Mononuclear cell (primary cell): ENCODE results near the gene LDHAL6B. TPM values are rescaled to one million over a fixed set of nuclear protein-coding genes. Genes with fewer than 3 reads are reported as not detected.

ENCODE experiments used
- H3K27me3 ChIP-seq: 2 replicates; pipeline ENCODE4 v1.6.0; 2011; ENCODE audit warnings: low read length, control low read depth; ENCODE audit not compliant: insufficient read depth
- H3K4me1 ChIP-seq: 2 replicates; pipeline ENCODE4 v1.5.1; 2011; ENCODE audit warnings: mild to moderate bottlenecking, low read length, control low read depth; ENCODE audit not compliant: insufficient read depth
- H3K4me3 ChIP-seq: 2 replicates; pipeline ENCODE4 v1.5.1; 2011; ENCODE audit warnings: mild to moderate bottlenecking, low read length, moderate library complexity
- H3K9me3 ChIP-seq: 2 replicates; pipeline ENCODE4 v1.5.1; 2011; ENCODE audit warnings: low read depth, mild to moderate bottlenecking, control low read depth, low read length
- total RNA-seq: library from RNA; depleted of rRNA; stranded (reverse); fragments of >200 nt; gene quantifications from one replicate; pipeline ENCODE4 v1.2.3, GENCODE V29; 2012

Gene LDHAL6B
- total RNA-seq, 1 donor = not detected

GRCh38 chr15:59172289-59172901, 34.2 kb upstream of the LDHAL6B start:
- H3K9me3 ChIP-seq = no peaks in the 10 kb centered on the region
- H3K4me3 ChIP-seq = no peak overlapping the region
- H3K4me1 ChIP-seq = peaks cover 39% of the 10 kb centered on the region
- H3K27me3 ChIP-seq = no peaks in the 10 kb centered on the region

DNA sequence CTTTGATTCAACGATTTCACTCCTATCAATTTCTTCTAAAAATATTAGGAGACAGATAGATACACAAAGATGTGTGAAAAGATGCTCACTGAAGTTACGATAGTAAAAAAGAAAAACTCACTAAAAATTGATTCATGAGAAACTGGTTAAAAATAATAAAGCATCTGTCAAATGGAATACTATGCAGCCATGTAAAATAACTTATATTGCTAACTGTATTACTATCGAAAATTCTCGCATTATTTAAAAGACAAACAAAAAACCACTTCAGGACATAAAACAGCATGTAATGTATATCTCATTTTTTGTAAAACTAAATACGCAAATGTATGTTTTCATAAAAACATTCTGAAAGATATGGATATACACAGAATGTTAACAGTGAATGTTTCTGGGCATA, 33.4 kb upstream of the LDHAL6B start:
- Histone ChIP-seq H3K27me3 (no peaks in the 10 kb centered on the region), H3K4me3 (no peak overlapping the region), H3K4me1 (peaks cover 47% of the 10 kb centered on the region), H3K9me3 (no peaks in the 10 kb centered on the region)

DNA sequence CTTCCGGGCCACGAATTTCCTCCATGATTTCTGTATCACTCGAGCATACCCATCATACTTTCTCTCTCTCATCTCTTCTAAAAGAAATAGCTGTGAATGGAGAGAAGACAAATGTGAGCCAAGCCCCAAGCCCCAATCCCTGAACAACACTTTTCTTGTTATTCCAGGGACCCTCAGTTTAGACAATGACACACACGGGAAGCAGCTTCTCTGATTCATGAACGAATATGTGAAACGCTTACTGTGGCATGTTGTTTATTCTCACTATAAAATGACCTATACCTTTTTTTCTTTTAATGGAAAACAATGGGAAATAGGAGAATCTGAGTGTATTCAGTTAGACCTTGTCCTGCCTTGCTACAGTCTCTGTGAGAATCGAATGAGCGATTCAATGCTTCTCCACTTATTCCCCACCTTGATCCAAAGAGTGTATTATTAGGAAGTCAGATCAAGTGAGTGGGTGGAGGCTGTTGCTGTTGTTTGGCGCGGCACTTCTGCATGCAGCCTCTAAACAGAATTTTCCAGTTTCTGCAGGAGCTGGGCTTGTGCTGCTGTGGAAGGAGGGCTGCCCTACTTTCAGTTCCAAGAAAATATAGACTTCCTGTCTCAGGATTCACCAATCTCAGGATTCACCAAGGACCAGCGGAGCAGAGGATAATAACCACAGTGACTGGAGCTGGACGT, 32.4 kb upstream of the LDHAL6B start:
- Histone ChIP-seq H3K9me3 (no peaks in the 10 kb centered on the region), H3K4me1 (peaks cover 50% of the 10 kb centered on the region)

GRCh38 chr15:59174835-59175831, 31.5 kb upstream of the LDHAL6B start:
- H3K4me3 ChIP-seq = no peak overlapping the region
- H3K4me1 ChIP-seq = peaks cover 52% of the 10 kb centered on the region
- no peaks in the 10 kb centered on the region for H3K9me3 ChIP-seq
- H3K27me3 ChIP-seq = no peaks in the 10 kb centered on the region

More for the DNA sequence above, 32.4 kb upstream of the LDHAL6B start:
- no peaks in the 10 kb centered on the region for H3K27me3 ChIP-seq
- no peak overlapping the region for H3K4me3 ChIP-seq

DNA sequence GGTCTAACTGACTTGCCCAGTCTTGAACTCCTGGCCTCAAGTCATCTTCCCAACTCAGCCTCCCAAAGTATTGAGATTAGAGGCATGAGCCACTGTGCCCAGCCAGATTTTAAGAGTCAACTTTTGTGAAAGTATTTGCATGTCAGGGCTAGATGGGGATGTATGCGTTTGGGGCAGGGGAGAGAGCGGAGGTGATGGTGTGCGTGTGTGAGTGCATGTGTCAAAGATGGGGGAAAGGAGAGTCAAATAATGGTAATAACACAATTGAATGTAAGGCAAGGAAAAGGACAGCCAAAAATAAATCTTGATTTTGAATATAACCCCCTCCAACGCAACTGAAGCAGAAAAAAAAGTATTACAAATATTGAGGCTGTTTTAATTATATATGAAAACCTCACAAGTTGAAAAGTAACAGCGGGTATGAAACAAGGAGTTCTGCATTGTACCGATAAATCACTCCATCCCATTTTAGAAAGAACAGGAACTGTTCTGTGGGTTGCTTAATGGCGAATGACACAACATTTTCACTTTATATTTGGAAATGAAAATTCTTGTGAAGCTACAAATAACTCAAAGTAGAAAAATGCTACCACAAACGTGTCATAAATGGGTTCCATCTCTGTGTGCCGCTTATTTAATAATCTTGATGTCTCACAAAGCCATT, 29.9 kb upstream of the LDHAL6B start:
- no peak overlapping the region for H3K4me3 ChIP-seq
- H3K9me3 ChIP-seq = no peaks in the 10 kb centered on the region
- H3K27me3 ChIP-seq = no peaks in the 10 kb centered on the region
- H3K4me1 ChIP-seq = peaks cover 58% of the 10 kb centered on the region

DNA sequence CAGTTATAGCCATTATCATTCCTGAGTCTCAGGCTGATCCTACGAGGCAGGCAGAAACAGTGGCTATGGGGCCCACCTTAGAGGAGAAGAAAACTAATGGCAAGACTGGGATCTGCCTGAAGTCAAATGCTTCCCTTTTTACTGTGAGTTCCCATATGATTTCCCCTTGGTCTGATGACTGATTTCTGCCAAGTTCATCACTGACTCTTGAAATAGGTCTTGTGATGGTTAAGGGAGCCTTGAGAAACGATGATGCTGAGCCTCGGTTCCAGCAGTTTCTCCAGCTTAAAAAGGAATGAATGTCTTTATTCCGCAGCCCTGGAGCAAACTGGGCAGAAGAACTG, 29.4 kb upstream of the LDHAL6B start:
- Histone ChIP-seq H3K4me1 (peaks cover 58% of the 10 kb centered on the region), H3K27me3 (no peaks in the 10 kb centered on the region), H3K9me3 (no peaks in the 10 kb centered on the region), H3K4me3 (no peak overlapping the region)

GRCh38 chr15:59178151-59178695, 28.4 kb upstream of the LDHAL6B start:
- H3K27me3 ChIP-seq = no peaks in the 10 kb centered on the region
- no peak overlapping the region for H3K4me3 ChIP-seq
- peaks cover 58% of the 10 kb centered on the region for H3K4me1 ChIP-seq
- no peaks in the 10 kb centered on the region for H3K9me3 ChIP-seq

- Histone ChIP-seq H3K4me3 (no peak overlapping the region), H3K9me3 (no peaks in the 10 kb centered on the region), H3K27me3 (no peaks in the 10 kb centered on the region), H3K4me1 (peaks cover 54% of the 10 kb centered on the region)
Measured at GRCh38 chr15:59179717-59180116, 26.9 kb upstream of the LDHAL6B start.

GRCh38 chr15:59180945-59181600, 25.6 kb upstream of the LDHAL6B start:
- no peaks in the 10 kb centered on the region for H3K27me3 ChIP-seq
- peaks cover 49% of the 10 kb centered on the region for H3K4me1 ChIP-seq
- no peaks in the 10 kb centered on the region for H3K9me3 ChIP-seq
- no peak overlapping the region for H3K4me3 ChIP-seq

GRCh38 chr15:59185725-59186124, 20.9 kb upstream of the LDHAL6B start:
- Histone ChIP-seq H3K4me1 (peaks cover 20% of the 10 kb centered on the region), H3K4me3 (no peak overlapping the region), H3K9me3 (no peaks in the 10 kb centered on the region), H3K27me3 (no peaks in the 10 kb centered on the region)

DNA sequence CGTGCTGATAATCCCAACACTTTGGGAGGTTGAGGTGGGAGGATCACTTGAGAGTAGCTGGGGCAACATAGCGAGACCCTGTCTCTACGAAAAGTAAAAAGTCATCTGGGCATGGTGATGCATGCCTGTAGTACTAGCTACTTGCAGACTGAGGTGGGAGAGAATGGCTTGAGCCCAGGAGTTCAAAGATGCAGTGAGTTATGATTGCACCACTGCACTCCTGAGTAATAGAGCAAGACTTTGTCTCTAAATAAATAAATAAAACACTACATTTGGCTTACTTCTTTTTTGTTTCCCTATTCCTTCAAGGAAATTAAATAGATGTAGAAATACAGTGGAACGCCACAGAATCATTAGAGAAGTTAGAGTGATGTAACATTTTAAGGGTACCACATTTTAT, 20.1 kb upstream of the LDHAL6B start:
- Histone ChIP-seq H3K4me1 (peaks cover 14% of the 10 kb centered on the region), H3K4me3 (no peak overlapping the region), H3K27me3 (no peaks in the 10 kb centered on the region), H3K9me3 (no peaks in the 10 kb centered on the region)

DNA sequence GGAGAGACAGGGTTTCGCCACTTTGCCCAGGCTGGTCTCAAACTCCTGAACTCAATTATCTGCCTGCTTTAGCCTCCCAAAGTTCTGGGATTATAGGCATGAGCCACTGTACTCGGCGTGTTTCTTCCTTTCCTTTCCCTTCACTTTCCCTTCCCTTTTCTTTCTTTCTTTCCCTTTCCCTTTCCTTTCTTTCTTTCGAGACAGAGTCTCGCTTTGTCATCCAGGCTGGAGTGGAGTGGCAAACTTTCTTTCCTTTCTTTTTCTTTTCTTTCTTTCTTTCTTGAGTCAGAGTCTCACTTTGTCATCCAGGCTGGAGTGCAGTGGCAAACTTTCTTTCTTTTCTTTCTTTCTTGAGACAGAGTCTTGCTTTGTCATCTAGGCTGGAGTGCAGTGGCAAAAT, 17.4 kb upstream of the LDHAL6B start:
- Histone ChIP-seq H3K4me1 (peaks cover 14% of the 10 kb centered on the region), H3K4me3 (no peak overlapping the region), H3K27me3 (no peaks in the 10 kb centered on the region), H3K9me3 (no peaks in the 10 kb centered on the region)

GRCh38 chr15:59190291-59190690, 16.4 kb upstream of the LDHAL6B start:
- H3K4me1 ChIP-seq = peaks cover 13% of the 10 kb centered on the region
- no peaks in the 10 kb centered on the region for H3K9me3 ChIP-seq
- no peaks in the 10 kb centered on the region for H3K27me3 ChIP-seq
- H3K4me3 ChIP-seq = no peak overlapping the region

- no peaks in the 10 kb centered on the region for H3K9me3 ChIP-seq
- no peaks in the 10 kb centered on the region for H3K4me1 ChIP-seq
- no peak overlapping the region for H3K4me3 ChIP-seq
- no peaks in the 10 kb centered on the region for H3K27me3 ChIP-seq
Measured at GRCh38 chr15:59191855-59192237, 14.8 kb upstream of the LDHAL6B start.
